Fibroblast of mammary gland (primary cell): ENCODE data around the gene PRKACG.

Source experiments
- DNase-seq: peaks from one replicate; pipeline ENCODE4 v3.0.0-alpha.2; 2010; ENCODE audit warnings: low read depth
- H3K4me3 ChIP-seq: 2 replicates; pipeline ENCODE4 v1.5.1; 2011; ENCODE audit warnings: low read depth, mild to moderate bottlenecking, low read length, moderate library complexity; ENCODE audit not compliant: control insufficient read depth
- TF ChIP-seq, protein P1 (sequence below): conservative IDR thresholded peaks from 2 replicates; pipeline ENCODE4 v1.5.1; 2011; ENCODE audit warnings: low read depth, low read length, inconsistent platforms; ENCODE audit not compliant: control insufficient read depth, insufficient read depth

PRKACG gene

DNA sequence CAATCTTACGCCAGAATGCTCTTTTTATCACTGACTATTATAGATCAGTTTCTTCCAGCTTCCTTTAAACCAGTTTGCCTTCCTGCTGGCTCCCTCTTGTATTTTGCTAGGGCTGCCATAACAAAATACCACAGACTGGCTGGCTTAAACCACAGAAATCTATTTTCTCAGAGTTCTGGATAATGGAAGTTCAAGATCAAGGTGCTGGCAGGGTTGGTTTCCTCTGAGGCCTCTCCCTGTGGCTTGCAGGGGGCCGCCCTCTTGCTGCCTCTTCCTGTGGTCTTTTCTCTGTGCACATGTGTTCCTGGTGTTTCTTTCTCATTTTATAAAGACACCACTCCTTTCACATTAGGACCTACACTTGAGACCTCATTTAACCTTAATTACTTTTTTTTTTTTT lies 14.8 kb upstream of the PRKACG start:
- TF ChIP-seq, protein P1, sequence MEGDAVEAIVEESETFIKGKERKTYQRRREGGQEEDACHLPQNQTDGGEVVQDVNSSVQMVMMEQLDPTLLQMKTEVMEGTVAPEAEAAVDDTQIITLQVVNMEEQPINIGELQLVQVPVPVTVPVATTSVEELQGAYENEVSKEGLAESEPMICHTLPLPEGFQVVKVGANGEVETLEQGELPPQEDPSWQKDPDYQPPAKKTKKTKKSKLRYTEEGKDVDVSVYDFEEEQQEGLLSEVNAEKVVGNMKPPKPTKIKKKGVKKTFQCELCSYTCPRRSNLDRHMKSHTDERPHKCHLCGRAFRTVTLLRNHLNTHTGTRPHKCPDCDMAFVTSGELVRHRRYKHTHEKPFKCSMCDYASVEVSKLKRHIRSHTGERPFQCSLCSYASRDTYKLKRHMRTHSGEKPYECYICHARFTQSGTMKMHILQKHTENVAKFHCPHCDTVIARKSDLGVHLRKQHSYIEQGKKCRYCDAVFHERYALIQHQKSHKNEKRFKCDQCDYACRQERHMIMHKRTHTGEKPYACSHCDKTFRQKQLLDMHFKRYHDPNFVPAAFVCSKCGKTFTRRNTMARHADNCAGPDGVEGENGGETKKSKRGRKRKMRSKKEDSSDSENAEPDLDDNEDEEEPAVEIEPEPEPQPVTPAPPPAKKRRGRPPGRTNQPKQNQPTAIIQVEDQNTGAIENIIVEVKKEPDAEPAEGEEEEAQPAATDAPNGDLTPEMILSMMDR = no peak
- DNase-seq = no peak

DNA sequence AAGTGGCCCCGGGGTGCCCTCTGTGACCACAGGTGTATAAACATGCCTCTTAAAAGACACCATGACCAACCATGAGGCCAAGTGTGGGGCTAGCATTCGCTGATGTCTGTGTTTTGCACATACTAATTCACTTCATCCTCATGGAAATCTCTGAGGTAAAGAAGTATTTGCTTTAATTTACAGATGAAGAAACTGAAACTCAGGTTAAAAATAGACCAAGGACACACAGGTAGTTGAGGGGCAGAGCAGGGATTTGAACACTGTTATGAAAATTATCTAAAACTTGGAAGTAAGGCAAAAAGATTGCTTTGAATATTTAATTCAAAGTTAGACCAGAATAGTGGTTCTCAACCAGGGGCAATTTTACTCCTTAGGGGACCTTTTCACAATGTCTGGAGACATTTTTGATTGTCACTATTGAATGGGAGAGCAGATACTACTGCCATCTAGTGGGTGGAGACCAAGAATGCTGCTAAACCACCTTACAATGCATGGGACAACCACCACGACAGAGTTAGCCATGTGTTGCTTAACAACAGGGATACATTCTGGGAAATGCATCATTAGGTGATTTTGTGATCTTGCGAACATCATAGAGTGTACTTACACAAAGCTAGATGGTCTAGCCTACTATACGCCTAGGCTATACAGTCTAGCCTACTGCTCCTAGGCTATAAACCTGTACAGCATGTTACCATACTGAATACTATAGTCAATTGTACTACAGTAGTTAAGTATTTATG lies 13.6 kb upstream of the PRKACG start:
- H3K4me3 ChIP-seq = no peak overlapping the region
- TF ChIP-seq, protein P1 = peak; percentile 77
- peak; percentile 54 for DNase-seq

More for the DNA sequence above, 14.8 kb upstream of the PRKACG start:
- no peak overlapping the region for H3K4me3 ChIP-seq

DNA sequence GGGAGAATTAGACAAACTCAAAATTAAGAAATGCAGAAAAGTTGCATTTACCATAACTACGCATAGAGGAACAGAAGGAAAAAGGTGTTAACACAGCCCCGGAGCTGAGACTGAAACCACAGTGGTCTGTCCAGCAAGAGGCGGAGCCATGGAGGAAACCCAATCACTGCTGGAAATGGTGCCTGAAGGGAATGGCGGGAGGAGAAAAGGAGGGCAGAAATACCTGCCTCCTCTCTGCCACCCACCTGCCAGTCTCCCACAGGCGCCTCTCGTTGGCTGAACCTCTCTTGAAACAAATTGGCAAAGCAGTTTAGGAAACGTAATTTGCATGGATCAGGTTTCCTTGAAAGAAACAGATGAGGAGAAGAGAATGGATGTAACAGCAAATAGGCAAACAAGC lies 9.7 kb upstream of the PRKACG start:
- TF ChIP-seq, protein P1 = no peak
- H3K4me3 ChIP-seq = no peak overlapping the region
- no peak for DNase-seq

DNA sequence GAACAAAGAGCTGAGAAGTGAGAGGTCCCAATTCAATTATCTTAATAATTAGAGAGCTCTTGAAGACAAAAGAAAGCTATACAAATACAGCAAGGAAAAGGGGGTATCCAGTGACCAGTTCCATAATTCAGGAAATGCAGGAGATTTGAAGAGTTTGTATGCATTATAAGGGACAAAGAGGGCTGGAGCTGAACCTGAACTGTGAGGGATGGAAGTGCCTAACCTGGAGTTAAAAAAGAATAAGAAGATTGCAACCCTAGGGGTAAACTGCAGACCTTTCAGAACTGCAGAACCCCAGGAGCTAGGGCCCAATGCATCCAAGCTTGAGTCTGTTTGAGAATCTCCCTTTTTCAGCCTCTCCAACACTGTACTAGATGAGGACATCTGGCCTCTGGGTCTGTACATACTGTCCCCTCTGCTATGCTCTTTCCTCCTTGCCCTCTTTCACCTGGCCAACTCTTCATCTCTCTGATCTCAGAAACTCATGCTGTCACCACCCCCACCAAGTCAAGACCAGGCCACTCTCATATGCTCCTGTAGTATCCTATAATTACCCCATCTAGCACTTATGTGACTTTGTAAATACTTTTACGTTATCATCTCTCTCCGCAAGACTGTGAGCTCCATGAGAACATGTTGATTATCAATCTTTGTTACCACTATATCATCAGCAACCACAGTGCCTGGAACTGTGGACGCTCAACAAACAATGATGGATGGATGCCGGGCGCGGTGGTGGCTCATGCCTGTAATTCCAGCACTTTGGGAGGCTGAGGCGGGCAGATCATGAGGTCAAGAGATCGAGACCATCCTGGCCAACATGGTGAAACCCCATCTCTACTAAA lies 6.6 kb upstream of the PRKACG start:
- no peak overlapping the region for H3K4me3 ChIP-seq
- TF ChIP-seq, protein P1 = no peak
- no peak for DNase-seq

DNA sequence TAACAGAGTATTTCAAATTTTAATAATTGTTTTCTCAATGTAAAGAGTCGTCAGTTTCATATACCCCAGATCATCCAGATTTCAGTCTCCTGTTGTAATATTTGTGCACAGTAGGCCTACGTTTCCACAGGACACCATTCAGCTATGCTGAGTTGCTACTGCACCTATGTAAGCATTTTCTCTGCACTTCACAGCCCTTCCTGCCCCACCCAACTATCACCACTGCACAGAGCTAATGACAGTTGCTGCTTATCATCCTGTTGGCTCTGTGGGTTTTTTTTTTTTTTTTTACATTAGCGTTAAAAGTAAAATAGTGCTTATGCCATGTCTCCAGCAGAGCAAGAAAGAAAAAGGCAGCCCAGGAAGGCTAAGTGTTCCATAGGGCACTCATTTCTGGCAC lies 5.9 kb upstream of the PRKACG start:
- no peak overlapping the region for H3K4me3 ChIP-seq
- TF ChIP-seq, protein P1 = no peak
- DNase-seq = no peak

DNA sequence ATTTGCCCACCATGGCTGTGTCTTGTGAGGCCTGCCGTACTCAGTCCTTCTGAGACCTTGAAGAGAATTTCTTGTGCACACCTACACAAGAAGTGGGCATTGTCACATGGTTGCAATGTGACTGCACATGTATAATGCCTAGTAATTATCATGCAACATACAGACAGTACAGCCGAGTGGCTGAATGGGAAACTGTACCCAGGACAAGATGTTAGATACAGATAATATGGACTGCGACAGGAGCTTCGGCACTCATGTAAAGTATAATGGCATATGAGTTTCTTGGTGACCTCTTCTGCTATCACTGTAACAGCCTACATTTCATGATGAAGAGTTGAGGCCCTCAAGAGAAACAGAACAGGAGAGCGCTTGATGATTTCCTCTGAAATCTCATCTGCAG lies 4.8 kb upstream of the PRKACG start:
- no peak for DNase-seq
- H3K4me3 ChIP-seq = no peak overlapping the region
- TF ChIP-seq, protein P1 = no peak
